GM12878 (cell line): ENCODE data around the gene MICB. TPM values are rescaled to one million over a fixed set of nuclear protein-coding genes. Genes with fewer than 3 reads are reported as not detected.

Source experiments
- BACH1 ChIP-seq: fragments of 450-650 bp; IDR thresholded peaks from 2 replicates; pipeline ENCODE4 v1.6.1; 2017; ENCODE audit warnings: mild to moderate bottlenecking, borderline replicate concordance
- IRF4 ChIP-seq: IDR thresholded peaks from 2 replicates; pipeline ENCODE4 v1.6.1; 2011; ENCODE audit warnings: low read depth, low read length
- JUNB ChIP-seq: IDR thresholded peaks from 2 replicates; pipeline ENCODE4 v1.6.1; 2016; ENCODE audit warnings: antibody characterized with exemption, mild to moderate bottlenecking
- MYB ChIP-seq: fragments of 150-350 bp; IDR thresholded peaks from 2 replicates; pipeline ENCODE4 v1.6.1; 2014; ENCODE audit warnings: mild to moderate bottlenecking, low read depth, low read length, borderline replicate concordance
- NFXL1 ChIP-seq: fragments of 450-650 bp; IDR thresholded peaks from 2 replicates; pipeline ENCODE4 v1.6.1; 2017; ENCODE audit warnings: antibody characterized with exemption, mild to moderate bottlenecking, borderline replicate concordance
- NR2C1 ChIP-seq: fragments of 450-650 bp; IDR thresholded peaks from 2 replicates; pipeline ENCODE4 v1.6.1; 2017; ENCODE audit warnings: antibody characterized with exemption, mild to moderate bottlenecking, moderate library complexity
- NR2C2 ChIP-seq: IDR thresholded peaks from 2 replicates; pipeline ENCODE4 v1.6.1; 2011; ENCODE audit warnings: borderline replicate concordance, low read depth; ENCODE audit not compliant: control insufficient read depth, insufficient read length
- SRF ChIP-seq, 2 experiments: IDR thresholded peaks; 2 replicates each; pipeline ENCODE4 v1.6.1; 2011; ENCODE audit warnings: low read depth in 2 of 2, low read length in 2 of 2, mild to moderate bottlenecking in 1 of 2, moderate library complexity in 1 of 2
- STAT1 ChIP-seq: fragments of 450-650 bp; conservative IDR thresholded peaks from 2 replicates; pipeline ENCODE4 v1.6.1; 2014; ENCODE audit warnings: antibody characterized with exemption, mild to moderate bottlenecking
- SUZ12 ChIP-seq: fragments of 200-600 bp; sonication (generic); IDR thresholded peaks from one replicate; pipeline ENCODE4 v1.6.1; 2018; ENCODE audit warnings: antibody characterized with exemption, mild to moderate bottlenecking; ENCODE audit not compliant: unreplicated experiment
- TARDBP ChIP-seq: IDR thresholded peaks from 2 replicates; pipeline ENCODE4 v1.6.1; 2016; ENCODE audit warnings: borderline replicate concordance
- ZBED1 ChIP-seq: IDR thresholded peaks from 2 replicates; pipeline ENCODE4 v1.6.1; 2016; ENCODE audit warnings: borderline replicate concordance
- ZNF274 ChIP-seq: IDR thresholded peaks from one replicate; pipeline ENCODE4 v1.8.0; 2011; ENCODE audit not compliant: insufficient read length, insufficient read depth
- polyA plus RNA-seq, 11 experiments: library from polyadenylated mRNA; depleted of rRNA in 4 of 11; unstranded in 6 of 11; stranded (reverse) in 5 of 11; fragments of >200 nt; fragmentation: Nextera tagmentation in 4 of 11; fragmentation: Illumina TruSeq in 1 of 11; extraction: Ambion mirVana in 4 of 11; extraction: Trizol in 1 of 11; gene quantifications; 1 replicate in 1 of 11; 2 replicates in 10 of 11; pipeline versions ENCODE4 v1.2.1 to v1.2.3, GENCODE V29; 2011 to 2016; ENCODE audit warnings: inconsistent platforms in 2 of 11, missing spikeins in 2 of 11, low read depth in 1 of 11
- total RNA-seq, 4 experiments: library from RNA; depleted of rRNA in 3 of 4; stranded (reverse); fragments of >200 nt in 3 of 4; fragmentation: Illumina TruSeq in 1 of 4; extraction: Trizol in 1 of 4; gene quantifications; 2 replicates each; pipeline versions ENCODE4 v1.2.1 to v1.2.3, GENCODE V29; 2013 to 2021
- TF ChIP-seq, protein P1 (sequence below): IDR thresholded peaks from 2 replicates; pipeline ENCODE4 v1.6.1; 2012; ENCODE audit warnings: low read depth, low read length, improper control_type of control experiment
- TF ChIP-seq, protein P2 (sequence below): IDR thresholded peaks from 2 replicates; pipeline ENCODE4 v1.6.1; 2012; ENCODE audit warnings: low read depth, low read length, improper control_type of control experiment
- TF ChIP-seq, protein P3 (sequence below): IDR thresholded peaks from 2 replicates; pipeline ENCODE4 v1.6.1; 2012; ENCODE audit warnings: mild to moderate bottlenecking, low read depth, low read length
- TF ChIP-seq, protein P4 (sequence below): IDR thresholded peaks from 2 replicates; pipeline ENCODE4 v1.6.1; 2011; ENCODE audit warnings: mild to moderate bottlenecking, low read depth, low read length, moderate library complexity; ENCODE audit not compliant: insufficient replicate concordance
- TF ChIP-seq, protein P5 (sequence below): fragments of 450-650 bp; IDR thresholded peaks from 2 replicates; pipeline ENCODE4 v1.6.1; 2017; ENCODE audit warnings: borderline replicate concordance
- TF ChIP-seq, protein P6 (sequence below): fragments of 450-650 bp; IDR thresholded peaks from 2 replicates; pipeline ENCODE4 v1.6.1; 2018; ENCODE audit warnings: mild to moderate bottlenecking, low read depth, moderate library complexity; ENCODE audit not compliant: partially characterized antibody

The MICB gene
- total and polyA plus RNA-seq, 10 of the 15 experiments (the other 5 are each of a cell fraction or from before 2014, with no cell fraction given), result 9.0 to 37.1 (median 17.8) TPM

DNA sequence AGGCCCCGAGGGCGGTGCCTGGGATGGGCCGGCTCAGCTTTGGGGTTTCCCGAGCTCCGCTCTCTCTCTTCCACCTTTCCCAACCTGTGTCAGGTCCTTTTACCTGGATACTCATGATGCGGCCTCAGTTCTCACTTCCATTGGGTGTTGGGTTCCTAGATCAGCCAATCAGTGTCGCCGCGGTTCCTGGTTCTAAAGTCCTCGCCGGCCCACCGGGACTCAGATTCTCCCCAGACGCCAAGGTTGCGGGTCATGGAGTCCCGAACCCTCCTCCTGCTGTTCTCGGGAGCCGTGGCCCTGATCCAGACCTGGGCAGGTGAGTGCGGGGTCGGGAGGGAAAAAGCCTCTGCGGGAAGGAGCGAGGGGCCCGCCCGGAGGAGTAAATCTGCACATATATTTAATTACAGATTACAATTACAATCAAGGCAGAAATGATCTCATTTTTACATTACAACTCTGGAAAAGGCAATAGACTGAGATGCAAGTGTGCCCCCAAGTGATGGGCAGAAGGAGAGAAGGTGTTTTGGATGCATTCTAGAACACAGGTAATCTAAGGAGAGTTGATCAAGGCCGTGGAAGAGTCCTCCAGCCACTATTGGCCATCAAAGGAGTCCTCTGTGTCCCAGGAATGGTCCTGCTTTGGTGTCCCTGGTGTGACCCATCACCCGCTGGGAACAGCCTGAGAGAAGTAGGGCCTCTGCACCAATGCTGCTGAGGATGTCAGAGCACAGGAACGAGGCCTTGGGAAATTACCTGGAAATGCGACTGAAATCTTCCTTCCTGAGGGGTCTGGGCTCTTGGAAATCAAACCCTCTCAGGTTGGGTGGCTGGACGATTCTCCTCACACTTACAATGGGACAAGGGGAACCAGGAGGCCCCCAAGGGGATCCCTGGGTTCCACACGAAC lies 34.7 kb upstream of the MICB start (continued):
- TF ChIP-seq NFXL1 (no peak), NR2C1 (no peak), IRF4 (no peak), BACH1 (no peak; the same call in 1 of the 2 replicates), ZBED1 (peak; percentile 25; the same call in 1 of the 2 replicates), SUZ12 (no peak), TARDBP (no peak), JUNB (no peak), ZNF274 (no peak), NR2C2 (no peak), STAT1 (no peak), SRF (IDR thresholded peaks at IDR 0.05; ENCODE audit: low read depth in 2 of 2, low read length in 2 of 2) (no peak), MYB (no peak)
- TF ChIP-seq, protein P1, sequence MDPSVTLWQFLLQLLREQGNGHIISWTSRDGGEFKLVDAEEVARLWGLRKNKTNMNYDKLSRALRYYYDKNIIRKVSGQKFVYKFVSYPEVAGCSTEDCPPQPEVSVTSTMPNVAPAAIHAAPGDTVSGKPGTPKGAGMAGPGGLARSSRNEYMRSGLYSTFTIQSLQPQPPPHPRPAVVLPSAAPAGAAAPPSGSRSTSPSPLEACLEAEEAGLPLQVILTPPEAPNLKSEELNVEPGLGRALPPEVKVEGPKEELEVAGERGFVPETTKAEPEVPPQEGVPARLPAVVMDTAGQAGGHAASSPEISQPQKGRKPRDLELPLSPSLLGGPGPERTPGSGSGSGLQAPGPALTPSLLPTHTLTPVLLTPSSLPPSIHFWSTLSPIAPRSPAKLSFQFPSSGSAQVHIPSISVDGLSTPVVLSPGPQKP, result no peak
- TF ChIP-seq, protein P2, sequence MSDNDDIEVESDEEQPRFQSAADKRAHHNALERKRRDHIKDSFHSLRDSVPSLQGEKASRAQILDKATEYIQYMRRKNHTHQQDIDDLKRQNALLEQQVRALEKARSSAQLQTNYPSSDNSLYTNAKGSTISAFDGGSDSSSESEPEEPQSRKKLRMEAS, result no peak
- TF ChIP-seq, protein P3, sequence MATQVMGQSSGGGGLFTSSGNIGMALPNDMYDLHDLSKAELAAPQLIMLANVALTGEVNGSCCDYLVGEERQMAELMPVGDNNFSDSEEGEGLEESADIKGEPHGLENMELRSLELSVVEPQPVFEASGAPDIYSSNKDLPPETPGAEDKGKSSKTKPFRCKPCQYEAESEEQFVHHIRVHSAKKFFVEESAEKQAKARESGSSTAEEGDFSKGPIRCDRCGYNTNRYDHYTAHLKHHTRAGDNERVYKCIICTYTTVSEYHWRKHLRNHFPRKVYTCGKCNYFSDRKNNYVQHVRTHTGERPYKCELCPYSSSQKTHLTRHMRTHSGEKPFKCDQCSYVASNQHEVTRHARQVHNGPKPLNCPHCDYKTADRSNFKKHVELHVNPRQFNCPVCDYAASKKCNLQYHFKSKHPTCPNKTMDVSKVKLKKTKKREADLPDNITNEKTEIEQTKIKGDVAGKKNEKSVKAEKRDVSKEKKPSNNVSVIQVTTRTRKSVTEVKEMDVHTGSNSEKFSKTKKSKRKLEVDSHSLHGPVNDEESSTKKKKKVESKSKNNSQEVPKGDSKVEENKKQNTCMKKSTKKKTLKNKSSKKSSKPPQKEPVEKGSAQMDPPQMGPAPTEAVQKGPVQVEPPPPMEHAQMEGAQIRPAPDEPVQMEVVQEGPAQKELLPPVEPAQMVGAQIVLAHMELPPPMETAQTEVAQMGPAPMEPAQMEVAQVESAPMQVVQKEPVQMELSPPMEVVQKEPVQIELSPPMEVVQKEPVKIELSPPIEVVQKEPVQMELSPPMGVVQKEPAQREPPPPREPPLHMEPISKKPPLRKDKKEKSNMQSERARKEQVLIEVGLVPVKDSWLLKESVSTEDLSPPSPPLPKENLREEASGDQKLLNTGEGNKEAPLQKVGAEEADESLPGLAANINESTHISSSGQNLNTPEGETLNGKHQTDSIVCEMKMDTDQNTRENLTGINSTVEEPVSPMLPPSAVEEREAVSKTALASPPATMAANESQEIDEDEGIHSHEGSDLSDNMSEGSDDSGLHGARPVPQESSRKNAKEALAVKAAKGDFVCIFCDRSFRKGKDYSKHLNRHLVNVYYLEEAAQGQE, result no peak
- TF ChIP-seq, protein P4, sequence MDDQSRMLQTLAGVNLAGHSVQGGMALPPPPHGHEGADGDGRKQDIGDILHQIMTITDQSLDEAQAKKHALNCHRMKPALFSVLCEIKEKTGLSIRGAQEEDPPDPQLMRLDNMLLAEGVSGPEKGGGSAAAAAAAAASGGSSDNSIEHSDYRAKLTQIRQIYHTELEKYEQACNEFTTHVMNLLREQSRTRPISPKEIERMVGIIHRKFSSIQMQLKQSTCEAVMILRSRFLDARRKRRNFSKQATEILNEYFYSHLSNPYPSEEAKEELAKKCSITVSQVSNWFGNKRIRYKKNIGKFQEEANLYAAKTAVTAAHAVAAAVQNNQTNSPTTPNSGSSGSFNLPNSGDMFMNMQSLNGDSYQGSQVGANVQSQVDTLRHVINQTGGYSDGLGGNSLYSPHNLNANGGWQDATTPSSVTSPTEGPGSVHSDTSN, result no peak
- TF ChIP-seq, protein P5, sequence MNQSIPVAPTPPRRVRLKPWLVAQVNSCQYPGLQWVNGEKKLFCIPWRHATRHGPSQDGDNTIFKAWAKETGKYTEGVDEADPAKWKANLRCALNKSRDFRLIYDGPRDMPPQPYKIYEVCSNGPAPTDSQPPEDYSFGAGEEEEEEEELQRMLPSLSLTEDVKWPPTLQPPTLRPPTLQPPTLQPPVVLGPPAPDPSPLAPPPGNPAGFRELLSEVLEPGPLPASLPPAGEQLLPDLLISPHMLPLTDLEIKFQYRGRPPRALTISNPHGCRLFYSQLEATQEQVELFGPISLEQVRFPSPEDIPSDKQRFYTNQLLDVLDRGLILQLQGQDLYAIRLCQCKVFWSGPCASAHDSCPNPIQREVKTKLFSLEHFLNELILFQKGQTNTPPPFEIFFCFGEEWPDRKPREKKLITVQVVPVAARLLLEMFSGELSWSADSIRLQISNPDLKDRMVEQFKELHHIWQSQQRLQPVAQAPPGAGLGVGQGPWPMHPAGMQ, result no peak
- TF ChIP-seq, protein P6, sequence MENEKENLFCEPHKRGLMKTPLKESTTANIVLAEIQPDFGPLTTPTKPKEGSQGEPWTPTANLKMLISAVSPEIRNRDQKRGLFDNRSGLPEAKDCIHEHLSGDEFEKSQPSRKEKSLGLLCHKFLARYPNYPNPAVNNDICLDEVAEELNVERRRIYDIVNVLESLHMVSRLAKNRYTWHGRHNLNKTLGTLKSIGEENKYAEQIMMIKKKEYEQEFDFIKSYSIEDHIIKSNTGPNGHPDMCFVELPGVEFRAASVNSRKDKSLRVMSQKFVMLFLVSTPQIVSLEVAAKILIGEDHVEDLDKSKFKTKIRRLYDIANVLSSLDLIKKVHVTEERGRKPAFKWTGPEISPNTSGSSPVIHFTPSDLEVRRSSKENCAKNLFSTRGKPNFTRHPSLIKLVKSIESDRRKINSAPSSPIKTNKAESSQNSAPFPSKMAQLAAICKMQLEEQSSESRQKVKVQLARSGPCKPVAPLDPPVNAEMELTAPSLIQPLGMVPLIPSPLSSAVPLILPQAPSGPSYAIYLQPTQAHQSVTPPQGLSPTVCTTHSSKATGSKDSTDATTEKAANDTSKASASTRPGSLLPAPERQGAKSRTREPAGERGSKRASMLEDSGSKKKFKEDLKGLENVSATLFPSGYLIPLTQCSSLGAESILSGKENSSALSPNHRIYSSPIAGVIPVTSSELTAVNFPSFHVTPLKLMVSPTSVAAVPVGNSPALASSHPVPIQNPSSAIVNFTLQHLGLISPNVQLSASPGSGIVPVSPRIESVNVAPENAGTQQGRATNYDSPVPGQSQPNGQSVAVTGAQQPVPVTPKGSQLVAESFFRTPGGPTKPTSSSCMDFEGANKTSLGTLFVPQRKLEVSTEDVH, result no peak
